IPS DF 4.7 (cell line): ENCODE data around the gene ODAD4.
A peak's percentile ranks its signal among the peaks of the same experiment; 100 is the strongest.

Source experiments
- DNase-seq: peaks from one replicate; pipeline ENCODE4 v3.0.0-alpha.2; 2013; ENCODE audit warnings: low spot score; ENCODE audit errors: extremely low read depth

Gene ODAD4

GRCh38 chr17:41941168-41941567 lies 10.8 kb downstream of the ODAD4 start:
- DNase-seq = no peak

DNA sequence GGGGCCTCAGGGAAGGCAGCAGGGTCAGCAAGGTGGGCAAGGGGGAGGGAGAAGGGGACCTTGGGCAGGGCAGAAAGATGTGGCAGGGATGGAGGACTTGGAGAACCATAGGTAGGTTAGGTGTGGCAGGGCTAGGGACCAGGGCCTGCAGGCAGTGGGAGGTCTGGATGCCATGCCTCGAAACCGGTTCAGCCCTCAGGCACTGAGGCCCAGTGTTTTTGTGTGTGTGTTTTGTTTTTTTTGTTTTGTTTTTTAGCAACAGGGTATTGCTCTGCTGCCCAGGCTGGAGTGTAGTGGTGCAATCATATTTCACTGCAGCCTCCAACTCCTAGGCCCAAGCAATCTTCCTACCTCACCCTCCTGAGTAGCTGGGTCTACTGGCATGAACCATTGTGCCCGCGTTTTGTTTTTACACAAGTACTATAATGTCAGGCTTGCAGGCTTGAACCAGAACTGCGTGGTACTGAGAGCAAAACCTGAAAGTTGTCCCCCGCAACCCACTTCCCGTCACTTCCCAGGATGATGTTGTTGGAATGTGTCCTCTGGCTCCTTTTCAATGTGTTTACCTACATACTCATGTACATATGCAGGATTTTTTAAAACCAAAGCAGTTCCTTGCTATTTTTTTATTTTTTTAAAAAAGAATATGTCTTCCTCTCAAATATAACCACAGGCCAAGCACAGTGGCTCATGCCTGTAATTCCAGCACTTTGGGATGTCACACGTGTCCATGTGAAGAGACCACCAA lies 12.4 kb downstream of the ODAD4 start:
- no peak for DNase-seq

DNA sequence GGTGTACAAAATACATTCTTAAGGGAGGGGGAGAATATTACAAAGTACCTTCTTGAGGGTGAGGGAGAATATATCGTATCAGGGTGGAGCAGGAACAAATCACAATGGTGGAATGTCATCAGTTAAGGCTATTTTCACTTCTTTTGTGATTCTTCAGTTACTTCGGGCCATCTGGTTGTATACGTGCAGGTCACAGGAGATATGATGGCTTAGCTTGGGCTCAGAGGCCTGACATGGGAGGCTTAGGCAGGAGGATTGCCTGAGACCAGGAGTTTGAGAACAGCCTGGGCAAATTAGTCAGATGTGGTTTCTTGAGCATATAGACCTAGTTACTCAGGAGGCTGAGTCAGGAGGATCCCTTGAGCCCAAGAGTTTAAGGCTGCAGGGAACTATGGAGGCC lies 13.1 kb downstream of the ODAD4 start:
- no peak for DNase-seq

GRCh38 chr17:41944943-41945342 lies 14.5 kb downstream of the ODAD4 start:
- no peak for DNase-seq

GRCh38 chr17:41948762-41949460 lies 18.5 kb downstream of the ODAD4 start:
- no peak for DNase-seq

GRCh38 chr17:41956522-41956921 lies 26.1 kb downstream of the ODAD4 start:
- DNase-seq = no peak

- no peak for DNase-seq
These were observed 26.8 kb downstream of the ODAD4 start for GRCh38 chr17:41957031-41957868.

DNA sequence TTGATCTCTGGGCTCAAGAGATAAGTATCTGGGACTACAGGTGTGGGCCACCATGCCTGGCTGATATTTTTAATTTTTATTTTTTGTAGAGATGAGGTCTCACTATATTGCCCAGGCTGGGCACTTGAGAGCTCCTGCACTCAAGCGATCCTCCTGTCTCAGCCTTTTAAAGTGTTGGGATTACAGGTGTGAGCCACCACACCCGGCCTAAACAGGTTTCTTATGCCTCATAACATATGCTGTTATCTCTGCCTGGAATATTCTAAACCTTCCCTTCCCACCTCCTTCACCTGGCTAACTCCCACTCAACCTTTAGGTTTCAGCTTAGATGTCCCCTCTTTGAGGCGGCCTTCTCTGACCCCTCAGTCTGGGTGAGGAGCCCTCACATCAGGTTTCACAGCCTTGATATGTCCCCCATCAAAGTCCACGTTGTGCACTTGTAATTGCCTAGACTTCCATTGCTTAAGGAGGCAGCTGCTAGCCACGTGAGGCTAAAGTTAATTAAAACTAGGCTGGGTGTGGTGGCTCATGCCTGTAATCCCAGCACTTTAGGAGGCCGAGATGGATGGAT lies 27.5 kb downstream of the ODAD4 start:
- DNase-seq = no peak

GRCh38 chr17:41959030-41959335 lies 28.6 kb downstream of the ODAD4 start:
- DNase-seq = no peak

DNA sequence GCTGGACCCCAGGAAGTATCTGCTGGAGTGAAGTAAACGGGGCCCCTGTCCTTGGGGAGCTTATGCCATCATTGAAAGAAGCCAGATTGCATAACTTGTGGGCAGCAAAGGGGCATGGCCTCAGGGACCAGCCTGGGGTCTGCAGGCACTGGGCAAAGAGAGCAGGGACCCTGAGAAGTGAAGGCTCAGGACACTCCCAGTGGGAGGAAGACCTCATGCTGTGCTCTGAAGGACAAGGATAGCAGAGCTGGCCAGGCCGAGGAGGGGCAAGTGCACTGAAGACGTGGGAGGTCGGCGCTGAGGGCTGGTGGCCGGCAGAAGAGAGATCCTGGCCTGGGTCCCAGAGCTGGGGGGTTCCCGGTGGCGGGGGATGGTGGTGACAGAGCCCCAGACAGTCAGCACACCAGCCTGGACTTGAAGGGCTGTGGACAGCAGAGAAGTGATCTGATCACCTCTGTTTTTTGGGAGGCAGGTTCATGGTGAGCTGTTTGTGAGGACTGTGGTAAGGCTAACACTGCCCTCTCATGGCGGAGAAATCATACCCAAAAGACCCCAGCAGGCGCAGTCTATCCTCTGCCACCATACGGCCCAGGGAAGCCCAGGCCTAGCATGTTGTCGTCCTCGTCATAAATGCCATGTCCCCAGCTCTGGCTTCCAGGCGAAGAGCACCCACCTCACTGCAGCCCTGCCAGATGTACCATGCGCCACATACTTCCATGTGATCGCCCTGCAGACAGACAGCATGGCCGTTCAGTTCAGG lies 29.1 kb downstream of the ODAD4 start:
- DNase-seq = peak; percentile 71

GRCh38 chr17:41962111-41962510 lies 31.7 kb downstream of the ODAD4 start:
- no peak for DNase-seq

- no peak for DNase-seq
These were observed 32.5 kb downstream of the ODAD4 start for GRCh38 chr17:41962768-41963434.

- DNase-seq = no peak
These were observed 35.5 kb downstream of the ODAD4 start for GRCh38 chr17:41965694-41966462.

- no peak for DNase-seq
These were observed 36.2 kb downstream of the ODAD4 start, which contains the start of gene CNP for GRCh38 chr17:41966463-41967140. CNP (plus strand) TSS chr17:41966795; CDS start chr17:41966885, 90 bp downstream.

GRCh38 chr17:41967141-41967920 lies 36.9 kb downstream of the ODAD4 start:
- no peak for DNase-seq

GRCh38 chr17:41967921-41968578 lies 37.6 kb downstream of the ODAD4 start:
- DNase-seq = no peak

- DNase-seq = no peak
These were observed 38.3 kb downstream of the ODAD4 start for GRCh38 chr17:41968676-41969075.

GRCh38 chr17:41970901-41971331 lies 40.5 kb downstream of the ODAD4 start:
- DNase-seq = no peak
